PC-3 (cell line): ENCODE results near the gene BCL11B.

Experiments
- EZH2 ChIP-seq: fragments of 300-600 bp; sonication (generic); IDR thresholded peaks from one replicate; pipeline ENCODE4 v1.6.1; 2017; ENCODE audit warnings: antibody characterized with exemption, mild to moderate bottlenecking, low read length; ENCODE audit not compliant: unreplicated experiment
- EZH2phosphoT487 ChIP-seq: fragments of 300-600 bp; sonication (generic); IDR thresholded peaks from 2 replicates; pipeline ENCODE4 v1.6.1; 2018; ENCODE audit warnings: mild to moderate bottlenecking, antibody characterized with exemption, low read length, borderline replicate concordance
- TF ChIP-seq, protein P1 (sequence below): fragments of 300-600 bp; sonication (generic); conservative IDR thresholded peaks from 2 replicates; pipeline ENCODE4 v1.5.1; 2017; ENCODE audit warnings: antibody characterized with exemption, low read depth, mild to moderate bottlenecking, low read length

GRCh38 chr14:99176156-99176945 lies 95.6 kb downstream of the BCL11B start:
- TF ChIP-seq, protein P1, sequence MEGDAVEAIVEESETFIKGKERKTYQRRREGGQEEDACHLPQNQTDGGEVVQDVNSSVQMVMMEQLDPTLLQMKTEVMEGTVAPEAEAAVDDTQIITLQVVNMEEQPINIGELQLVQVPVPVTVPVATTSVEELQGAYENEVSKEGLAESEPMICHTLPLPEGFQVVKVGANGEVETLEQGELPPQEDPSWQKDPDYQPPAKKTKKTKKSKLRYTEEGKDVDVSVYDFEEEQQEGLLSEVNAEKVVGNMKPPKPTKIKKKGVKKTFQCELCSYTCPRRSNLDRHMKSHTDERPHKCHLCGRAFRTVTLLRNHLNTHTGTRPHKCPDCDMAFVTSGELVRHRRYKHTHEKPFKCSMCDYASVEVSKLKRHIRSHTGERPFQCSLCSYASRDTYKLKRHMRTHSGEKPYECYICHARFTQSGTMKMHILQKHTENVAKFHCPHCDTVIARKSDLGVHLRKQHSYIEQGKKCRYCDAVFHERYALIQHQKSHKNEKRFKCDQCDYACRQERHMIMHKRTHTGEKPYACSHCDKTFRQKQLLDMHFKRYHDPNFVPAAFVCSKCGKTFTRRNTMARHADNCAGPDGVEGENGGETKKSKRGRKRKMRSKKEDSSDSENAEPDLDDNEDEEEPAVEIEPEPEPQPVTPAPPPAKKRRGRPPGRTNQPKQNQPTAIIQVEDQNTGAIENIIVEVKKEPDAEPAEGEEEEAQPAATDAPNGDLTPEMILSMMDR, result no peak
- TF ChIP-seq EZH2 (no peak), EZH2phosphoT487 (no peak)
